Activated gamma-delta T cell treated with anti-CD3 and anti-CD28 coated beads, Interleukin-2, amount 50 U/mL, for 16 hours (primary cell): Measurements from ENCODE around the gene LRRC56.
"Not testable (repeated sequence)": the region's sequence is repeated elsewhere in the genome, so short reads cannot be mapped to it uniquely, and the experiment has no call there.

ENCODE experiments used
- DNase-seq: peaks from one replicate; pipeline ENCODE4 v3.0.0-alpha.2; 2020; ENCODE audit warnings: low read depth

LRRC56 gene

GRCh38 chr11:501683-502287 is 35.5 kb upstream of the LRRC56 start:
- no peak for DNase-seq

GRCh38 chr11:502288-503178 is 34.8 kb upstream of the LRRC56 start:
- no peak for DNase-seq

GRCh38 chr11:503179-503981 is 33.9 kb upstream of the LRRC56 start:
- DNase-seq = no peak

GRCh38 chr11:504053-504993 is 33.0 kb upstream of the LRRC56 start:
- no peak for DNase-seq

- DNase-seq = no peak
These were observed 32.4 kb upstream of the LRRC56 start for GRCh38 chr11:504994-505344.

- peak; percentile 95 for DNase-seq
These were observed 30.9 kb upstream of the LRRC56 start for GRCh38 chr11:506238-506994.

- peak; percentile 99 for DNase-seq
These were observed 30.2 kb upstream of the LRRC56 start, which contains the start of gene RNH1 for GRCh38 chr11:506995-507726. RNH1 (minus strand) TSS chr11:507242; CDS start chr11:502162, 5,080 bp downstream.

- no peak for DNase-seq
These were observed 29.4 kb upstream of the LRRC56 start for GRCh38 chr11:507727-508515.

GRCh38 chr11:508956-509355 is 28.4 kb upstream of the LRRC56 start:
- no peak for DNase-seq

- DNase-seq = no peak
These were observed 24.3 kb upstream of the LRRC56 start for GRCh38 chr11:512761-513595.

GRCh38 chr11:514606-515005 is 22.7 kb upstream of the LRRC56 start:
- DNase-seq = no peak

GRCh38 chr11:515131-515530 is 22.2 kb upstream of the LRRC56 start:
- no peak for DNase-seq

GRCh38 chr11:516400-516799 is 20.9 kb upstream of the LRRC56 start:
- DNase-seq = no peak

GRCh38 chr11:516918-517685 is 20.2 kb upstream of the LRRC56 start:
- not testable (repeated sequence) for DNase-seq

GRCh38 chr11:518463-519202 is 18.7 kb upstream of the LRRC56 start:
- DNase-seq = peak; percentile 85

- DNase-seq = no peak
These were observed 16.7 kb upstream of the LRRC56 start for GRCh38 chr11:520428-521176.
